ENCODE results near the gene STAT3.

The STAT3 gene

GRCh38 chr17:42309986-42310786, 78.1 kb downstream of the STAT3 start (continued):
- TF ChIP-seq POU6F1 (CRISPR knock-in tag; IDR thresholded peaks at IDR 0.05; ENCODE audit: borderline replicate concordance, low read depth) (no peak), ZFP30 (CRISPR knock-in tag; IDR thresholded peaks at IDR 0.05) (no peak), ZNF8 (CRISPR knock-in tag; IDR thresholded peaks at IDR 0.05) (no peak), PPARA (CRISPR knock-in tag; IDR thresholded peaks at IDR 0.05; ENCODE audit: borderline replicate concordance) (no peak), ESRRG (CRISPR knock-in tag; IDR thresholded peaks at IDR 0.05) (no peak)

DNA sequence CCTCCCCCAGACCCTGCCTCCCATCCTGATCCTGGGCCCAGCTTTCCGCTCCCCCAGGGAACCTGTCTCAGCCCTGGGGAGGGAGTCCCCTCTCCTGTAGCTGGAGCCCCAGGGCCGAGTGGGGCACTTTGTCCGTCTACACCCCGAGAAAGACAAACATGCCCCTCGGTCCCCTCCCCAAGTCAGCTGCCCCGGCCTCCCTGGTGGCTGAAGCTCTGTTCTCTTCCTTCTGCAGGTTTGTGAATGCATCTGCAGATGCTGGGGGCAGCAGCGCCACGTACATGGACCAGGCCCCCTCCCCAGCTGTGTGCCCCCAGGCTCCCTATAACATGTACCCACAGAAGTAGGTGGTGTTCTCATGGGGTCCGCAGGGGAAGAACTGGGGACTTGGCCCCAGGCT, 79.1 kb downstream of the STAT3 start:
- no peak for ATAC-seq
- TF ChIP-seq, protein P1, sequence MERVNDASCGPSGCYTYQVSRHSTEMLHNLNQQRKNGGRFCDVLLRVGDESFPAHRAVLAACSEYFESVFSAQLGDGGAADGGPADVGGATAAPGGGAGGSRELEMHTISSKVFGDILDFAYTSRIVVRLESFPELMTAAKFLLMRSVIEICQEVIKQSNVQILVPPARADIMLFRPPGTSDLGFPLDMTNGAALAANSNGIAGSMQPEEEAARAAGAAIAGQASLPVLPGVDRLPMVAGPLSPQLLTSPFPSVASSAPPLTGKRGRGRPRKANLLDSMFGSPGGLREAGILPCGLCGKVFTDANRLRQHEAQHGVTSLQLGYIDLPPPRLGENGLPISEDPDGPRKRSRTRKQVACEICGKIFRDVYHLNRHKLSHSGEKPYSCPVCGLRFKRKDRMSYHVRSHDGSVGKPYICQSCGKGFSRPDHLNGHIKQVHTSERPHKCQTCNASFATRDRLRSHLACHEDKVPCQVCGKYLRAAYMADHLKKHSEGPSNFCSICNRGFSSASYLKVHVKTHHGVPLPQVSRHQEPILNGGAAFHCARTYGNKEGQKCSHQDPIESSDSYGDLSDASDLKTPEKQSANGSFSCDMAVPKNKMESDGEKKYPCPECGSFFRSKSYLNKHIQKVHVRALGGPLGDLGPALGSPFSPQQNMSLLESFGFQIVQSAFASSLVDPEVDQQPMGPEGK (CRISPR knock-in tag; IDR thresholded peaks at IDR 0.05; ENCODE audit: borderline replicate concordance) = no peak
- TF ChIP-seq GLIS3 (CRISPR knock-in tag; IDR thresholded peaks at IDR 0.05) = no peak
- TF ChIP-seq ZNF70 (CRISPR knock-in tag; IDR thresholded peaks at IDR 0.05) = no peak
- no peak for TF ChIP-seq CSDC2 (CRISPR knock-in tag; IDR thresholded peaks at IDR 0.05)
- no peak for TF ChIP-seq TOX (CRISPR knock-in tag; IDR thresholded peaks at IDR 0.05; ENCODE audit: borderline replicate concordance)
- TF ChIP-seq RARB (CRISPR knock-in tag; IDR thresholded peaks at IDR 0.05) = no peak
- TF ChIP-seq SNAI2 (CRISPR knock-in tag; IDR thresholded peaks at IDR 0.05) = no peak
- no peak for TF ChIP-seq OSR1 (CRISPR knock-in tag; IDR thresholded peaks at IDR 0.05)
- TF ChIP-seq, protein P2, sequence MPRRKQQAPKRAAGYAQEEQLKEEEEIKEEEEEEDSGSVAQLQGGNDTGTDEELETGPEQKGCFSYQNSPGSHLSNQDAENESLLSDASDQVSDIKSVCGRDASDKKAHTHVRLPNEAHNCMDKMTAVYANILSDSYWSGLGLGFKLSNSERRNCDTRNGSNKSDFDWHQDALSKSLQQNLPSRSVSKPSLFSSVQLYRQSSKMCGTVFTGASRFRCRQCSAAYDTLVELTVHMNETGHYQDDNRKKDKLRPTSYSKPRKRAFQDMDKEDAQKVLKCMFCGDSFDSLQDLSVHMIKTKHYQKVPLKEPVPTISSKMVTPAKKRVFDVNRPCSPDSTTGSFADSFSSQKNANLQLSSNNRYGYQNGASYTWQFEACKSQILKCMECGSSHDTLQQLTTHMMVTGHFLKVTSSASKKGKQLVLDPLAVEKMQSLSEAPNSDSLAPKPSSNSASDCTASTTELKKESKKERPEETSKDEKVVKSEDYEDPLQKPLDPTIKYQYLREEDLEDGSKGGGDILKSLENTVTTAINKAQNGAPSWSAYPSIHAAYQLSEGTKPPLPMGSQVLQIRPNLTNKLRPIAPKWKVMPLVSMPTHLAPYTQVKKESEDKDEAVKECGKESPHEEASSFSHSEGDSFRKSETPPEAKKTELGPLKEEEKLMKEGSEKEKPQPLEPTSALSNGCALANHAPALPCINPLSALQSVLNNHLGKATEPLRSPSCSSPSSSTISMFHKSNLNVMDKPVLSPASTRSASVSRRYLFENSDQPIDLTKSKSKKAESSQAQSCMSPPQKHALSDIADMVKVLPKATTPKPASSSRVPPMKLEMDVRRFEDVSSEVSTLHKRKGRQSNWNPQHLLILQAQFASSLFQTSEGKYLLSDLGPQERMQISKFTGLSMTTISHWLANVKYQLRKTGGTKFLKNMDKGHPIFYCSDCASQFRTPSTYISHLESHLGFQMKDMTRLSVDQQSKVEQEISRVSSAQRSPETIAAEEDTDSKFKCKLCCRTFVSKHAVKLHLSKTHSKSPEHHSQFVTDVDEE (CRISPR knock-in tag; IDR thresholded peaks at IDR 0.05) = no peak
- TF ChIP-seq BACH2 (CRISPR knock-in tag; IDR thresholded peaks at IDR 0.05; ENCODE audit: borderline replicate concordance) = no peak
- no peak for TF ChIP-seq ZFP3 (CRISPR knock-in tag; IDR thresholded peaks at IDR 0.05)
- TF ChIP-seq, protein P3, sequence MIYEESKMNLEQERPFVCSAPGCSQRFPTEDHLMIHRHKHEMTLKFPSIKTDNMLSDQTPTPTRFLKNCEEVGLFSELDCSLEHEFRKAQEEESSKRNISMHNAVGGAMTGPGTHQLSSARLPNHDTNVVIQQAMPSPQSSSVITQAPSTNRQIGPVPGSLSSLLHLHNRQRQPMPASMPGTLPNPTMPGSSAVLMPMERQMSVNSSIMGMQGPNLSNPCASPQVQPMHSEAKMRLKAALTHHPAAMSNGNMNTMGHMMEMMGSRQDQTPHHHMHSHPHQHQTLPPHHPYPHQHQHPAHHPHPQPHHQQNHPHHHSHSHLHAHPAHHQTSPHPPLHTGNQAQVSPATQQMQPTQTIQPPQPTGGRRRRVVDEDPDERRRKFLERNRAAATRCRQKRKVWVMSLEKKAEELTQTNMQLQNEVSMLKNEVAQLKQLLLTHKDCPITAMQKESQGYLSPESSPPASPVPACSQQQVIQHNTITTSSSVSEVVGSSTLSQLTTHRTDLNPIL (CRISPR knock-in tag; IDR thresholded peaks at IDR 0.05; ENCODE audit: low read depth) = no peak

GRCh38 chr17:42308446-42308845, 79.8 kb downstream of the STAT3 start:
- ATAC-seq = no peak
- TF ChIP-seq POU6F1 (CRISPR knock-in tag; IDR thresholded peaks at IDR 0.05; ENCODE audit: borderline replicate concordance, low read depth) (no peak), BACH2 (CRISPR knock-in tag; IDR thresholded peaks at IDR 0.05; ENCODE audit: borderline replicate concordance) (no peak), TCF4 (CRISPR knock-in tag; IDR thresholded peaks at IDR 0.05; ENCODE audit: borderline replicate concordance) (no peak), ZC3H10 (CRISPR knock-in tag; IDR thresholded peaks at IDR 0.05) (no peak), PPARA (CRISPR knock-in tag; IDR thresholded peaks at IDR 0.05; ENCODE audit: borderline replicate concordance) (no peak), OSR1 (CRISPR knock-in tag; IDR thresholded peaks at IDR 0.05) (no peak), ZFP3 (CRISPR knock-in tag; IDR thresholded peaks at IDR 0.05) (no peak), SNAI2 (CRISPR knock-in tag; IDR thresholded peaks at IDR 0.05) (no peak), TOX (CRISPR knock-in tag; IDR thresholded peaks at IDR 0.05; ENCODE audit: borderline replicate concordance) (no peak), ZNF565 (CRISPR knock-in tag; conservative IDR thresholded peaks at IDR 0.05; ENCODE audit: low read depth) (no peak), ISL1 (CRISPR knock-in tag; IDR thresholded peaks at IDR 0.05) (no peak), ARNTL (CRISPR knock-in tag; IDR thresholded peaks at IDR 0.05; ENCODE audit: borderline replicate concordance, low read depth) (no peak), CSDC2 (CRISPR knock-in tag; IDR thresholded peaks at IDR 0.05) (no peak)
- TF ChIP-seq, protein P1 (CRISPR knock-in tag; IDR thresholded peaks at IDR 0.05; ENCODE audit: borderline replicate concordance) = no peak
- TF ChIP-seq, protein P3 (CRISPR knock-in tag; IDR thresholded peaks at IDR 0.05; ENCODE audit: low read depth) = no peak
- TF ChIP-seq, protein P4, sequence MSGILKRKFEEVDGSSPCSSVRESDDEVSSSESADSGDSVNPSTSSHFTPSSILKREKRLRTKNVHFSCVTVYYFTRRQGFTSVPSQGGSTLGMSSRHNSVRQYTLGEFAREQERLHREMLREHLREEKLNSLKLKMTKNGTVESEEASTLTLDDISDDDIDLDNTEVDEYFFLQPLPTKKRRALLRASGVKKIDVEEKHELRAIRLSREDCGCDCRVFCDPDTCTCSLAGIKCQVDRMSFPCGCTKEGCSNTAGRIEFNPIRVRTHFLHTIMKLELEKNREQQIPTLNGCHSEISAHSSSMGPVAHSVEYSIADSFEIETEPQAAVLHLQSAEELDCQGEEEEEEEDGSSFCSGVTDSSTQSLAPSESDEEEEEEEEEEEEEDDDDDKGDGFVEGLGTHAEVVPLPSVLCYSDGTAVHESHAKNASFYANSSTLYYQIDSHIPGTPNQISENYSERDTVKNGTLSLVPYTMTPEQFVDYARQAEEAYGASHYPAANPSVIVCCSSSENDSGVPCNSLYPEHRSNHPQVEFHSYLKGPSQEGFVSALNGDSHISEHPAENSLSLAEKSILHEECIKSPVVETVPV (CRISPR knock-in tag; IDR thresholded peaks at IDR 0.05) = no peak

Data from SK-N-SH treated with all-trans-retinoic acid at 6 μM for 48 hours (cell line).